ENCODE measurements around the gene CAMTA1. TPM values are rescaled to one million over a fixed set of nuclear protein-coding genes. Genes with fewer than 3 reads are reported as not detected.

Gene CAMTA1
- total RNA-seq, 1 donor from 2014 or later = 38.1 TPM

DNA sequence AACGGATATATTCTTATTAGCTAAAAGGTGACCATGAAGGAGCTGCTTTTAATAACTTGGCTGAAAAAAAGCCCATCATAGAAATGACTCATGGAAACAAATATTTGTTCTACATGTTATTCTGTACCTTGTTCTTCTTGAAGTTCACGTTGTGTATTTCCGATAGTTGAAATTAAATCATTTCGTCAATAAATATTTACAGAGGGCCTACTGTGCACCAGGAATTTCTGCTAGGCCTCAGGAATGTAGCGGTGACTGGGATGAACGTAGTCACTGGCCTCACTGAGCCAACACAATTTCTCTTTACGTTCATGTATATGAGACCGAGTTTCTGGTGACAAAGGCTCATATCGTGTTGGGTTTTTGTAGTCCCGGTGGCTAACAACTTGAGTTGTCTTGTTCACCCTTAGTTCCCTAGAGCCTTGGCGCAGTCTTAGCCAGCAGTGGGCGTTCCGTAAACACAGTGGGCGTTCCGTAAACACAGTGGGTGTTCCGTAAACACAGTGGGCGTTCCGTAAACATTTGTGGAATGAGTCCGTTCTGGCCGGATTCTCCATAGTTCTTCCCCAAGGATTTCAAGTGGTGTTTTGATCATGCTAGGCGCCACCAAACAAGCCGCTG is 932.6 kb downstream of the CAMTA1 start:
- H3K9ac ChIP-seq (ENCODE audit: low read depth in 1 of 3, low read length in 3 of 3) = no peak overlapping the region
- peaks cover 21 to 35% (median 32%) of the 10 kb centered on the region in 3 donors for H3K4me1 ChIP-seq (ENCODE audit: control insufficient read depth in 3 of 3, insufficient read depth in 3 of 3, low read length in 3 of 3)
- H3K27me3 ChIP-seq (ENCODE audit: control insufficient read depth in 3 of 3, insufficient read depth in 3 of 3, low read length in 3 of 3) = no peaks in the 10 kb centered on the region
- no peaks in the 10 kb centered on the region for H3K36me3 ChIP-seq (ENCODE audit: control insufficient read depth in 3 of 3, insufficient read depth in 3 of 3, low read length in 3 of 3)
- no peaks in the 10 kb centered on the region for H3K9me3 ChIP-seq (ENCODE audit: control insufficient read depth in 3 of 3, low read length in 3 of 3)
- no peak overlapping the region for H3K27ac ChIP-seq (ENCODE audit: low read depth, low read length)
- no peak overlapping the region for H3K4me3 ChIP-seq (ENCODE audit: low read length in 3 of 3)

DNA sequence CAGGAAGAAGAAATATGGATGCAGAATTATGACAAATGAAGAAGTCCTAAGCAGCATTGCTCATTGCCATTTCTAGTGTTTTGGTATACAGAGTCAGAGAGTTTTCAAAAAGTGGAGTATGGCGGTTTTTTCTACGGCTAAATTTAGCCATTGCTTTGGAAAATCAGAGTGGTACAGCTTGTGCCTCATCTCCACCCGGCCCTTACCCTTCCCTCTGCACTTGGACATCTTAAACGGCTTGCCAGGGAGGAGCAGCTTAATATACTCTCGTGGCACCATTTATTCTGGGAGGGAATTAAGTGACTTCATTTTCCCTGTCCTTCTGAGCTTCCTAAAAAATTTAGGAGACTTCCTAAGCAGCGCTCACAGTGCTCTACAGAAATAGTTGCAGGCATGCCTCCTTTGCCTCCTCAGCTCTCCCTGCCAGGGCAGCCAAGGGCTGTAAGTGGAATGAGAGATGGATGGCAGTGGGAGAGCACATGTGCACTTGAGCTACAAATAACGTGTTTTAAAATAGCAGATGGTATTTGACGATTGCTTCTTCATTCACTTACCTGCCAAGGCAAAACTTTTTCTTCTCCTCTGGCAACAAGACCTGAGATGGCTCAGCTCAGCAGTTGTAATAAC is 934.3 kb downstream of the CAMTA1 start:
- H3K9ac ChIP-seq (ENCODE audit: low read depth in 1 of 3, low read length in 3 of 3) = peak overlapping the region in 2 of 3 donors; percentile 20 to 33
- H3K4me1 ChIP-seq (ENCODE audit: control insufficient read depth in 3 of 3, insufficient read depth in 3 of 3, low read length in 3 of 3) = peaks cover 24 to 39% (median 34%) of the 10 kb centered on the region in 3 donors
- no peaks in the 10 kb centered on the region for H3K36me3 ChIP-seq (ENCODE audit: control insufficient read depth in 3 of 3, insufficient read depth in 3 of 3, low read length in 3 of 3)
- no peaks in the 10 kb centered on the region for H3K27me3 ChIP-seq (ENCODE audit: control insufficient read depth in 3 of 3, insufficient read depth in 3 of 3, low read length in 3 of 3)
- H3K9me3 ChIP-seq (ENCODE audit: control insufficient read depth in 3 of 3, low read length in 3 of 3) = no peaks in the 10 kb centered on the region
- H3K27ac ChIP-seq (ENCODE audit: low read depth, low read length) = peak overlapping the region; percentile 92
- H3K4me3 ChIP-seq (ENCODE audit: low read length in 3 of 3) = peak overlapping the region in 1 of 3 donors; percentile 29

DNA sequence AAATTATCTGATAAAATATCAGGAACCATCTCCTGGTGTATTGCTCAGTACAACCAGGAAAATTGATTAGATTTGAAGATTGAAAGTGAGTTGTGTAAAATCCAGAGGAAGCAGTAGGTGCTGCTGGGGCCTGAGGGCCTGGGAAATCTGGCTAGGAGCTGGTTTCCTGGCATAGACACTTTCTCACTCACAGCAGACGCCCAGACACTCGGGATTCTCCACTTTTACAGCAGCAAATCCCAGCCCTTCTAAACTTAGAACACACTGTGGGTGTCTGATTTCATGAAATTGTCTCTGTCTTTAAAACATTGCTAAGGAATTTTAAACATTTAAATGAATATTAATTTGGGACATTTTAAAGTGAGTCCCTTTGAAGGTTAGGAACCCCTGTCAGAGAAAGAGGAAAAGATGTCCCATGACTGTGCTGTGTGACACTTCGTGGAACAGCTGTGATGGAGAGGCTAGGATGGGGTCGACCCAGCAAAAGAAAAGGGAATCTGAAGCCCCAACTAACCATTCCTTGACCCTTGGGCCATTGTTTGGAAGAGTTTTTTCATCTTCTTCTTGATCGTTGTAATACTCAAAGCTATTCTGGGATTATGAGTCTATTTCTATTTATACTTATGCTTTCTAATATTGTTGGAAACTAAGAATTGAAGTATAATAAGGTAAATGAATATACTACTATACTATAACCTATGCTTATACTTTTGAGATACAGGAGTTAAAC is 936.9 kb downstream of the CAMTA1 start:
- Histone ChIP-seq H3K4me3 (ENCODE audit: low read length in 3 of 3) (no peak overlapping the region), H3K9ac (ENCODE audit: low read depth in 1 of 3, low read length in 3 of 3) (peak overlapping the region in 1 of 3 donors; percentile 19), H3K27ac (ENCODE audit: low read depth, low read length) (peak overlapping the region; percentile 92), H3K36me3 (ENCODE audit: control insufficient read depth in 3 of 3, insufficient read depth in 3 of 3, low read length in 3 of 3) (no peaks in the 10 kb centered on the region), H3K27me3 (ENCODE audit: control insufficient read depth in 3 of 3, insufficient read depth in 3 of 3, low read length in 3 of 3) (no peaks in the 10 kb centered on the region), H3K9me3 (ENCODE audit: control insufficient read depth in 3 of 3, low read length in 3 of 3) (no peaks in the 10 kb centered on the region), H3K4me1 (ENCODE audit: control insufficient read depth in 3 of 3, insufficient read depth in 3 of 3, low read length in 3 of 3) (peaks cover 24 to 45% (median 34%) of the 10 kb centered on the region in 3 donors)

DNA sequence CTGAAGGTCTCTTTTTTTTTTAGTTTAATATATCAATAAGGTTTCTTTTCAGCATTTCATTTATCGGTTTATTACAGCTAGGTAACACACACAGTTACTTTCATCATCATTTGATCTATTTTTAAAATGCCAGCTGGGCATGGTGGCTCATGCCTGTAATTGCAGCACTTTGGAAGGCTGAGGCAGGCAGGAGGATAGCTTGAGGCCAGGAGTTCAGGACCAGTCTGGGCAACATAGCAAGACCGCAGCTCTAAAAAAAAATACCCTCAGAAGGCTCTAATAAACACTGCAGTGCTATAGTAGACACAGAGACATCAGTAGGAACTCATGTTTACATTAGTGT is 937.4 kb downstream of the CAMTA1 start:
- Histone ChIP-seq H3K27me3 (ENCODE audit: control insufficient read depth in 3 of 3, insufficient read depth in 3 of 3, low read length in 3 of 3) (no peaks in the 10 kb centered on the region), H3K9ac (ENCODE audit: low read depth in 1 of 3, low read length in 3 of 3) (no peak overlapping the region), H3K4me1 (ENCODE audit: control insufficient read depth in 3 of 3, insufficient read depth in 3 of 3, low read length in 3 of 3) (peaks cover 24 to 45% (median 34%) of the 10 kb centered on the region in 3 donors), H3K9me3 (ENCODE audit: control insufficient read depth in 3 of 3, low read length in 3 of 3) (no peaks in the 10 kb centered on the region), H3K27ac (ENCODE audit: low read depth, low read length) (peak overlapping the region; percentile 92), H3K36me3 (ENCODE audit: control insufficient read depth in 3 of 3, insufficient read depth in 3 of 3, low read length in 3 of 3) (no peaks in the 10 kb centered on the region), H3K4me3 (ENCODE audit: low read length in 3 of 3) (no peak overlapping the region)

DNA sequence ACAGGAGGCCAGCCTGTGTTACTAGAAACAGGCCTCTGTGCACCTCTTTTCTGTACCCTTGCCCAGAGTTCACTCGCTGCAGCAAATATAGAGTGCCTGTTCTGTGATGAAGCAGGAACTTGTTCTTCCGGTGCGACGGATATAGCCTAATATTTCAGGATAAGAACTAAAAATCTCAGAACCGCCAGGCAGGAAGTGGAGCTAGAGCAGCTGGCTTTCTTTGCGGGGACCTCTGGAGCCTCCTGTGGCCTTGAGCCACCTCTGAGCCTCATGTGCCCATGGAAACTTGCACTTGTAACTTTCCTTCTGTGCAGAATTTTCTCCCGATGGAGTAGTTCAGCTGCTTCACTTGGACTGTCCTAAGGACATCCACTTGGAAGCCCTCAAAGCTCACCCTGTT is 941.4 kb downstream of the CAMTA1 start:
- Histone ChIP-seq H3K27ac (ENCODE audit: low read depth, low read length) (no peak overlapping the region), H3K36me3 (ENCODE audit: control insufficient read depth in 3 of 3, insufficient read depth in 3 of 3, low read length in 3 of 3) (no peaks in the 10 kb centered on the region), H3K9ac (ENCODE audit: low read depth in 1 of 3, low read length in 3 of 3) (peak overlapping the region in 1 of 3 donors; percentile 34), H3K4me1 (ENCODE audit: control insufficient read depth in 3 of 3, insufficient read depth in 3 of 3, low read length in 3 of 3) (peaks cover 11 to 19% (median 14%) of the 10 kb centered on the region in 3 donors), H3K27me3 (ENCODE audit: control insufficient read depth in 3 of 3, insufficient read depth in 3 of 3, low read length in 3 of 3) (no peaks in the 10 kb centered on the region), H3K4me3 (ENCODE audit: low read length in 3 of 3) (no peak overlapping the region), H3K9me3 (ENCODE audit: control insufficient read depth in 3 of 3, low read length in 3 of 3) (no peaks in the 10 kb centered on the region)

DNA sequence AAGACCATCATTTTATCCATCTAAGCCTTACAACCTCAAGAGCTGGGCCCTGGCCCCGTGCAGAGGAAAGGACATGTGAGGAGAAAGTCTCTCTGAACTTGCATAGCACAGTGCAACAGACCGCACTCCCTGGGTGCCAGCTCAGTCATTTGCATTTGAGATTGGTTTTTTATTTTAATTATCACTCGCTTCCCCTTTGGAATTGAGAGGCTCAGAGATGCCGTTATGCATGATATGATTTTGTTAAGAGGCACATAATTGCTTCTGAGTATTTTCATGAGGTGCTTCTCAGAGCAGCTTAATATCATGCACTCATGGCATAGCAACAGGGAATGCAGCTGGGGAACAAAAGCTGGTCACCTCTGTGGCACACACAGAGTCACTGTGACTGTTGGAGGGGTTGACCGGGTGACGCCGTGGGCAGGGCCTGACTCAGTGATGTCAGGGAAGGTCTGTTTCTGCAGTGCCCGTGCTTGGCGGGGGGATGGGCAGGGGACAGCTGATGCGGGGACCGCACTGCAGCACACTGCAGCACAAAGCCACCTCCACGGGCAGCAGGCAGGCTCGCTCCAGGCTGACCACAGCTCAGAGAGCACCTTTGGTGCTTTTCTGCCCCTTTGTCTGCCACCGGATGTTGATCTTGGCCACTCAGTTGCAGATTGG is 942.7 kb downstream of the CAMTA1 start:
- H3K9me3 ChIP-seq (ENCODE audit: control insufficient read depth in 3 of 3, low read length in 3 of 3) = no peaks in the 10 kb centered on the region
- H3K4me3 ChIP-seq (ENCODE audit: low read length in 3 of 3) = no peak overlapping the region
- no peaks in the 10 kb centered on the region for H3K36me3 ChIP-seq (ENCODE audit: control insufficient read depth in 3 of 3, insufficient read depth in 3 of 3, low read length in 3 of 3)
- no peak overlapping the region for H3K27ac ChIP-seq (ENCODE audit: low read depth, low read length)
- no peak overlapping the region for H3K9ac ChIP-seq (ENCODE audit: low read depth in 1 of 3, low read length in 3 of 3)
- no peaks in the 10 kb centered on the region for H3K27me3 ChIP-seq (ENCODE audit: control insufficient read depth in 3 of 3, insufficient read depth in 3 of 3, low read length in 3 of 3)
- H3K4me1 ChIP-seq (ENCODE audit: control insufficient read depth in 3 of 3, insufficient read depth in 3 of 3, low read length in 3 of 3) = peaks cover 1 to 9% (median 3%) of the 10 kb centered on the region in 3 donors

DNA sequence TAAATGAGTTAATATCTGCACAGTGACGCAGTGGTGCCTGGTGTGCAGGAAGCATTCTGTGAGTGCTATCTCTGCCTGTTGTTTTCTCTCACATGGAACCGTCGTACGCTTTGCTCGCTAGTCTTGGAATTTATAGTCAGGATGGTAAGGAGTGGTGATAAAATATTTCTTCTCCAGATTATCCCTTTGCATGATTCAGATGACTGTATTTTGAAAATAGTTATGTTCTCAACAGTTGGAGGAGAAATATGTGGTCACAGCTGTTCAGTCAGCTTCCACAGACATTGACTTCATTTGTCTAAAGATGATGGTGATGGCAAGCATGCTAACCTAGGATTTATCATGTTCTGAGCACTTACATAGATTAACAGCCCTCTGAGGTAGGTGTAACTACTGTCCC is 944.5 kb downstream of the CAMTA1 start:
- Histone ChIP-seq H3K4me1 (ENCODE audit: control insufficient read depth in 3 of 3, insufficient read depth in 3 of 3, low read length in 3 of 3) (peaks cover 0 to 6% (median 2%) of the 10 kb centered on the region in 3 donors), H3K9me3 (ENCODE audit: control insufficient read depth in 3 of 3, low read length in 3 of 3) (no peaks in the 10 kb centered on the region), H3K27ac (ENCODE audit: low read depth, low read length) (no peak overlapping the region), H3K4me3 (ENCODE audit: low read length in 3 of 3) (no peak overlapping the region), H3K9ac (ENCODE audit: low read depth in 1 of 3, low read length in 3 of 3) (no peak overlapping the region), H3K36me3 (ENCODE audit: control insufficient read depth in 3 of 3, insufficient read depth in 3 of 3, low read length in 3 of 3) (no peaks in the 10 kb centered on the region), H3K27me3 (ENCODE audit: control insufficient read depth in 3 of 3, insufficient read depth in 3 of 3, low read length in 3 of 3) (no peaks in the 10 kb centered on the region)

DNA sequence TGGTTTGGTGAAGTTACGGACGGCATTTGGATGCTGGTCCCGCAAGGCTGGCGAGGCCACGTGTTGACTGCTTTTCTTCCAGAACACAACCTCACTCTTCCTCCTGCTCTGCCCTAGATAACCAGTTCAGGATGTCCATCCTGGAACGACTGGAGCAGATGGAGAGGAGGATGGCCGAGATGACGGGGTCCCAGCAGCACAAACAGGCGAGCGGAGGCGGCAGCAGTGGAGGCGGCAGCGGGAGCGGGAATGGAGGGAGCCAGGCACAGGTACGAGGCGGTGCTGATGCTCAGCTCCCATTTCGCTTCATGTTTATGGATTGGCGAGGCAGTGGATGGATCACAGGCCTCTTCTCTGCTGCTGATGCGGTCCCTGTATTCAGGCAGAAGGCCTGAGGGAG is 947.1 kb downstream of the CAMTA1 start:
- Histone ChIP-seq H3K4me3 (ENCODE audit: low read length in 3 of 3) (no peak overlapping the region), H3K9me3 (ENCODE audit: control insufficient read depth in 3 of 3, low read length in 3 of 3) (no peaks in the 10 kb centered on the region), H3K27me3 (ENCODE audit: control insufficient read depth in 3 of 3, insufficient read depth in 3 of 3, low read length in 3 of 3) (no peaks in the 10 kb centered on the region), H3K9ac (ENCODE audit: low read depth in 1 of 3, low read length in 3 of 3) (no peak overlapping the region), H3K27ac (ENCODE audit: low read depth, low read length) (no peak overlapping the region), H3K4me1 (ENCODE audit: control insufficient read depth in 3 of 3, insufficient read depth in 3 of 3, low read length in 3 of 3) (peaks cover 0 to 2% (median 0%) of the 10 kb centered on the region in 3 donors), H3K36me3 (ENCODE audit: control insufficient read depth in 3 of 3, insufficient read depth in 3 of 3, low read length in 3 of 3) (peaks cover 0 to 4% (median 1%) of the 10 kb centered on the region in 3 donors)

DNA sequence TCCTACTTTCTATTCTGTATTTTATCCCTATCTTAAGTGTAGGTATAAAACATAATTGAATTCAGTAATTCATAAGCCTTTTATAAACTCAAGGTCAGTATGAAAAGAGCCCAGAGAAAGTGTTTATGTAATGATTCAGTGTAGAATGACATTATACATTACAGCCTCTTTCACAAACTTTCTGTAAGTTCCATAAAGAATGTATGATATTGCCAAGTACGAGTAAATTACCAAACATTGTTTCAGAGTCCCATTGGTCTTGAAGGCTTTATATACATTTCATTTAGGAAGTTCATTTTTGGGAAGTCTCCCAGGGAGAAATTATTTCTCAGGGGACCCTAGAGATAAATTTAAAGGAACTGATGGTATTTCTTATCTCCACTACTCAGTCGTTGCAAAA is 948.0 kb downstream of the CAMTA1 start:
- Histone ChIP-seq H3K27me3 (ENCODE audit: control insufficient read depth in 3 of 3, insufficient read depth in 3 of 3, low read length in 3 of 3) (no peaks in the 10 kb centered on the region), H3K36me3 (ENCODE audit: control insufficient read depth in 3 of 3, insufficient read depth in 3 of 3, low read length in 3 of 3) (peaks cover 2 to 10% (median 5%) of the 10 kb centered on the region in 3 donors), H3K4me3 (ENCODE audit: low read length in 3 of 3) (no peak overlapping the region), H3K9me3 (ENCODE audit: control insufficient read depth in 3 of 3, low read length in 3 of 3) (no peaks in the 10 kb centered on the region), H3K27ac (ENCODE audit: low read depth, low read length) (no peak overlapping the region), H3K4me1 (ENCODE audit: control insufficient read depth in 3 of 3, insufficient read depth in 3 of 3, low read length in 3 of 3) (peaks cover 0 to 1% (median 0%) of the 10 kb centered on the region in 3 donors), H3K9ac (ENCODE audit: low read depth in 1 of 3, low read length in 3 of 3) (no peak overlapping the region)
